Endothelial cell of umbilical vein (primary cell): ENCODE results near the gene RIMOC1. TPM values are rescaled to one million over a fixed set of nuclear protein-coding genes. Genes with fewer than 3 reads are reported as not detected.

ENCODE experiments used
- BruUV-seq: library from RNA; stranded (reverse); fragments of 400-500 nt; replicated peaks from 2 replicates; lab custom pipeline; 2021; lab: Mats Ljungman, UMichigan
- CTCF ChIA-PET: fragments of 300-600, 350-600 bp; sonication (Branson Sonifier 250); formaldehyde crosslinking; loops from one replicate; lab custom pipeline; 2021; ENCODE audit warnings: antibody characterized with exemption, inconsistent platforms; lab: Charles Lee
- POLR2A ChIA-PET: fragments of 300-600, 350-600 bp; sonication (Branson Sonifier 250); formaldehyde crosslinking; loops from one replicate; lab custom pipeline; 2021; ENCODE audit warnings: antibody characterized with exemption, inconsistent platforms; lab: Charles Lee
- DNase-seq: peaks from one replicate; pipeline ENCODE4 v3.0.0-alpha.2; 2011; ENCODE audit warnings: low read depth, low spot score
- FAIRE-seq: peaks from 2 replicates; lab custom pipeline; 2011; peaks lifted over from hg19 to GRCh38; lab: Jason Lieb, UNC
- H2AFZ ChIP-seq: 2 replicates; pipeline ENCODE4 v1.6.0; 2012; ENCODE audit warnings: low read depth, low read length, control low read depth, inconsistent platforms
- H3K27ac ChIP-seq: 2 replicates; pipeline ENCODE4 v1.5.1; 2011; ENCODE audit warnings: low read depth, mild to moderate bottlenecking, control low read depth, low read length, moderate library complexity; ENCODE audit not compliant: insufficient read depth
- H3K27me3 ChIP-seq, 2 experiments: 2 replicates each; pipeline versions ENCODE4 v1.6.0 to v1.6.1; 2011; ENCODE audit warnings: low read length in 2 of 2, mixed read lengths in 1 of 2; ENCODE audit not compliant: control insufficient read depth in 2 of 2, insufficient read depth in 2 of 2
- H3K36me3 ChIP-seq, 2 experiments: 2 replicates in 1 of 2; 3 replicates in 1 of 2; pipeline ENCODE4 v1.5.1; 2011; ENCODE audit warnings: low read length in 2 of 2, mild to moderate bottlenecking in 1 of 2, moderate library complexity in 1 of 2; ENCODE audit not compliant: control insufficient read depth in 2 of 2, insufficient read depth in 2 of 2; ENCODE audit errors: extremely low read depth in 1 of 2
- H3K4me1 ChIP-seq: 3 replicates; pipeline ENCODE4 v1.5.1; 2011; ENCODE audit warnings: mild to moderate bottlenecking, low read length; ENCODE audit not compliant: control insufficient read depth, insufficient read depth; ENCODE audit errors: extremely low read depth
- H3K4me2 ChIP-seq: 2 replicates; pipeline ENCODE4 v1.6.1; 2011; ENCODE audit warnings: low read length, control low read depth, mixed read lengths; ENCODE audit not compliant: insufficient read depth
- H3K4me3 ChIP-seq, 3 experiments: fragments of 200-600 bp in 1 of 3; sonication (generic), shearing (Covaris generic) in 1 of 3; replicated peaks in 1 of 3; 2 replicates each; pipeline ENCODE4 v1.5.1; 2011 to 2016; ENCODE audit warnings: control low read depth in 3 of 3, low read length in 3 of 3, mild to moderate bottlenecking in 2 of 3, inconsistent platforms in 1 of 3, low read depth in 1 of 3, moderate library complexity in 1 of 3; ENCODE audit not compliant: insufficient read depth in 1 of 3
- H3K79me2 ChIP-seq: 2 replicates; pipeline ENCODE4 v1.6.0; 2012; ENCODE audit warnings: low read length, inconsistent platforms; ENCODE audit not compliant: control insufficient read depth, insufficient read depth
- H3K9ac ChIP-seq: replicated peaks from 2 replicates; pipeline ENCODE3; 2011; ENCODE audit warnings: low read length, control low read depth; ENCODE audit not compliant: insufficient read depth; ENCODE audit errors: extremely low read depth
- H3K9me1 ChIP-seq: replicated peaks from 3 replicates; pipeline ENCODE4 v1.6.0; 2011; ENCODE audit warnings: mild to moderate bottlenecking, low read length; ENCODE audit not compliant: control insufficient read depth, insufficient read depth; ENCODE audit errors: extremely low read depth
- H3K9me3 ChIP-seq: replicated peaks from 2 replicates; pipeline ENCODE4 v1.5.1; 2012; ENCODE audit warnings: low read length, inconsistent platforms; ENCODE audit not compliant: control insufficient read depth, insufficient read depth
- H4K20me1 ChIP-seq: replicated peaks from 2 replicates; pipeline ENCODE3; 2011; ENCODE audit warnings: mild to moderate bottlenecking, low read length; ENCODE audit not compliant: control insufficient read depth, insufficient read depth; ENCODE audit errors: extremely low read depth
- EZH2 ChIP-seq: IDR thresholded peaks from 2 replicates; pipeline ENCODE4 v1.6.1; 2012; ENCODE audit warnings: borderline replicate concordance, low read depth, mild to moderate bottlenecking, moderate library complexity, low read length, inconsistent platforms; ENCODE audit not compliant: severe bottlenecking
- FOS ChIP-seq: IDR thresholded peaks from 2 replicates; pipeline ENCODE4 v1.6.1; 2011; ENCODE audit warnings: mild to moderate bottlenecking, low read length, moderate library complexity, borderline replicate concordance; ENCODE audit not compliant: insufficient read depth
- GATA2 ChIP-seq: IDR thresholded peaks from 2 replicates; pipeline ENCODE4 v1.7.0; 2011; ENCODE audit warnings: low read depth, mild to moderate bottlenecking, moderate library complexity, mixed read lengths, low read length; ENCODE audit not compliant: insufficient read length, insufficient read depth
- JUN ChIP-seq: IDR thresholded peaks from 2 replicates; pipeline ENCODE4 v1.6.1; 2011; ENCODE audit warnings: borderline replicate concordance, low read depth; ENCODE audit not compliant: insufficient read length, insufficient read depth
- MYC ChIP-seq: IDR thresholded peaks from one replicate; pipeline ENCODE4 v1.6.1; 2011; ENCODE audit warnings: mild to moderate bottlenecking, low read depth, low read length
- POLR2A ChIP-seq: IDR thresholded peaks from 2 replicates; pipeline ENCODE4 v1.6.1; 2012; ENCODE audit warnings: low read depth, mild to moderate bottlenecking, control low read depth, low read length
- POLR2AphosphoS5 ChIP-seq: IDR thresholded peaks from 2 replicates; pipeline ENCODE4 v1.6.1; 2012; ENCODE audit warnings: low read depth, mild to moderate bottlenecking, control low read depth, low read length, moderate library complexity; ENCODE audit not compliant: insufficient read depth
- dilution Hi-C: fragments of 300-500 bp; cut with MboI; formaldehyde crosslinking; loops from one replicate; pipeline ENCODE4 v1.15.0; 2019; ENCODE audit warnings: low sequenced_read_pairs; ENCODE audit not compliant: extremely low pct_ligation_motif_present
- intact Hi-C: fragments of 100-400 bp; cut with micrococcal nuclease; formaldehyde crosslinking; loops from one replicate; pipeline ENCODE4 v1.10.0; 2022
- polyA plus RNA-seq, 4 experiments: library from polyadenylated mRNA; depleted of rRNA in 3 of 4; stranded (reverse) in 3 of 4; unstranded in 1 of 4; fragments of >200 nt; gene quantifications; 2 replicates each; pipeline versions ENCODE4 v1.2.1 to v1.2.3, GENCODE V29; 2011 to 2012; ENCODE audit warnings: missing spikeins in 1 of 4
- total RNA-seq: library from RNA; stranded (reverse); gene quantifications from 2 replicates; pipeline ENCODE4 v1.2.3, GENCODE V29; 2021
- TF ChIP-seq, protein P1 (sequence below), 2 donors: IDR thresholded peaks; 1 replicate in 1 of 2; 2 replicates in 1 of 2; pipeline ENCODE4 v1.5.1; 2011; ENCODE audit warnings: low read length in 2 of 2, mild to moderate bottlenecking in 2 of 2, moderate library complexity in 2 of 2, control low read depth in 1 of 2, inconsistent platforms in 1 of 2, low read depth in 1 of 2; ENCODE audit not compliant: insufficient read depth in 1 of 2; ENCODE audit errors: extremely low read depth in 1 of 2
- TF ChIP-seq, protein P2 (sequence below): IDR thresholded peaks from 2 replicates; pipeline ENCODE4 v1.6.1; 2011; ENCODE audit not compliant: insufficient read depth, insufficient read length

RIMOC1 gene
- total and polyA plus RNA-seq, 2 donors (not counting 3 experiments of a cell fraction or from before 2014, with no cell fraction given), result 15.7 to 32.0 TPM

DNA sequence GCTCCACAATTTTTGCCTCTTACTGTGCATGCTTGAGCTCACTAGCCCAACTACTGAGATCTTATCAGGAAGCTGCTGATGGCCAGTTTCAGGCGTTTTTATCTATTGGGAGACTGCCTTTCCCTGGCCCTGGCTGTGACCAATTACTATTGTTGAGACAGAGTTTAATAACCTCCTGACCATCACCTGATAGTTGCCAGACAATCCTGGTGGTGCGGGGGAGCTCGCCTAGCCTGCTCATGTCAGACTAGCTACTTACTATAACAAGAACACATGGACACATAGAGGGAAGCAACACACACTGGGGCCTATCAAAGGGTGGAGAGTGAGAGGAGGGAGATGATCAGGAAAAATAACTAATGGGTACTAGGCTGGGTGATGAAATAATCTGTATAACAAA is 20.9 kb upstream of the RIMOC1 start:
- no peaks in the 10 kb centered on the region for H3K9me3 ChIP-seq
- dilution Hi-C loops (no loop called here), intact Hi-C loops (no loop called here)
- DNase-seq, result no peak
- H3K27ac ChIP-seq, result no peak overlapping the region
- H3K4me1 ChIP-seq, result no peaks in the 10 kb centered on the region
- H3K4me2 ChIP-seq, result no peak overlapping the region
- BruUV-seq, result no TSS peak
- H2AFZ ChIP-seq, result no peak overlapping the region
- no peak overlapping the region for H3K9ac ChIP-seq
- H3K79me2 ChIP-seq, result no peaks in the 10 kb centered on the region
- no peaks in the 10 kb centered on the region for H4K20me1 ChIP-seq
- TF ChIP-seq, protein P1, sequence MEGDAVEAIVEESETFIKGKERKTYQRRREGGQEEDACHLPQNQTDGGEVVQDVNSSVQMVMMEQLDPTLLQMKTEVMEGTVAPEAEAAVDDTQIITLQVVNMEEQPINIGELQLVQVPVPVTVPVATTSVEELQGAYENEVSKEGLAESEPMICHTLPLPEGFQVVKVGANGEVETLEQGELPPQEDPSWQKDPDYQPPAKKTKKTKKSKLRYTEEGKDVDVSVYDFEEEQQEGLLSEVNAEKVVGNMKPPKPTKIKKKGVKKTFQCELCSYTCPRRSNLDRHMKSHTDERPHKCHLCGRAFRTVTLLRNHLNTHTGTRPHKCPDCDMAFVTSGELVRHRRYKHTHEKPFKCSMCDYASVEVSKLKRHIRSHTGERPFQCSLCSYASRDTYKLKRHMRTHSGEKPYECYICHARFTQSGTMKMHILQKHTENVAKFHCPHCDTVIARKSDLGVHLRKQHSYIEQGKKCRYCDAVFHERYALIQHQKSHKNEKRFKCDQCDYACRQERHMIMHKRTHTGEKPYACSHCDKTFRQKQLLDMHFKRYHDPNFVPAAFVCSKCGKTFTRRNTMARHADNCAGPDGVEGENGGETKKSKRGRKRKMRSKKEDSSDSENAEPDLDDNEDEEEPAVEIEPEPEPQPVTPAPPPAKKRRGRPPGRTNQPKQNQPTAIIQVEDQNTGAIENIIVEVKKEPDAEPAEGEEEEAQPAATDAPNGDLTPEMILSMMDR (IDR thresholded peaks at IDR 0.05; ENCODE audit: extremely low read depth in 1 of 2, insufficient read depth in 1 of 2, low read depth in 1 of 2, low read length in 2 of 2), result no peak
- TF ChIP-seq POLR2A (no peak), POLR2AphosphoS5 (no peak), MYC (no peak), EZH2 (no peak), JUN (no peak), FOS (no peak), GATA2 (no peak)
- TF ChIP-seq, protein P2, sequence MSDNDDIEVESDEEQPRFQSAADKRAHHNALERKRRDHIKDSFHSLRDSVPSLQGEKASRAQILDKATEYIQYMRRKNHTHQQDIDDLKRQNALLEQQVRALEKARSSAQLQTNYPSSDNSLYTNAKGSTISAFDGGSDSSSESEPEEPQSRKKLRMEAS, result no peak
- no peaks in the 10 kb centered on the region for H3K36me3 ChIP-seq
- ChIA-PET POLR2A (no interaction called here), CTCF (no interaction called here)
- peaks cover 3 to 15% of the 10 kb centered on the region in 2 experiments for H3K27me3 ChIP-seq
- no peaks in the 10 kb centered on the region for H3K9me1 ChIP-seq
- no peak overlapping the region for H3K4me3 ChIP-seq
- no peak for FAIRE-seq
